Astrocyte (in vitro differentiated cells and primary cell): ENCODE measurements around the gene CNTN6.

Experiments
- EZH2 ChIP-seq: IDR thresholded peaks from 2 replicates; pipeline ENCODE4 v1.6.1; 2012; ENCODE audit warnings: mild to moderate bottlenecking, low read length, inconsistent platforms; ENCODE audit not compliant: insufficient read depth
- TF ChIP-seq, protein P1 (sequence below): IDR thresholded peaks from 2 replicates; pipeline ENCODE4 v1.5.1; 2011; ENCODE audit warnings: low read depth, mild to moderate bottlenecking, inconsistent platforms, low read length, moderate library complexity; ENCODE audit not compliant: insufficient read depth

DNA sequence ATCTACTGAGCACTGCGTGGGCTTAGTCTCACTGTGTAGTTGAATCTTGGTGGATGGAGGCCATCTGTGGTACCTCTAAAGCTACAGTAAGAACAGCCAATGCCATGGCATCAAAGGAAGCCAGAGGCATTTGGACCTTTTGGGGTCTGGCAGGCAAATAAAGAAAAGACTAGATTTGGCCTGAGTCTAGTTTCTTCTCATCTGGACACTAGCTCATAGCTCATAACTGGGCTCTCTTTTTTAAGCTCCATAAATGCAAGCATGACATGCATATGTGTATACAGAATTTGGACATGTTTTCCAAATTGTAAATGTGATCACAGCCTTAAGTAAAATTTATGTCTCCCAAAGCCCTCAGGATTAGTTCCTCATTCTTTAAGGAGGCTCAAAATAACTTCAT, 107.5 kb downstream of the CNTN6 start:
- TF ChIP-seq, protein P1, sequence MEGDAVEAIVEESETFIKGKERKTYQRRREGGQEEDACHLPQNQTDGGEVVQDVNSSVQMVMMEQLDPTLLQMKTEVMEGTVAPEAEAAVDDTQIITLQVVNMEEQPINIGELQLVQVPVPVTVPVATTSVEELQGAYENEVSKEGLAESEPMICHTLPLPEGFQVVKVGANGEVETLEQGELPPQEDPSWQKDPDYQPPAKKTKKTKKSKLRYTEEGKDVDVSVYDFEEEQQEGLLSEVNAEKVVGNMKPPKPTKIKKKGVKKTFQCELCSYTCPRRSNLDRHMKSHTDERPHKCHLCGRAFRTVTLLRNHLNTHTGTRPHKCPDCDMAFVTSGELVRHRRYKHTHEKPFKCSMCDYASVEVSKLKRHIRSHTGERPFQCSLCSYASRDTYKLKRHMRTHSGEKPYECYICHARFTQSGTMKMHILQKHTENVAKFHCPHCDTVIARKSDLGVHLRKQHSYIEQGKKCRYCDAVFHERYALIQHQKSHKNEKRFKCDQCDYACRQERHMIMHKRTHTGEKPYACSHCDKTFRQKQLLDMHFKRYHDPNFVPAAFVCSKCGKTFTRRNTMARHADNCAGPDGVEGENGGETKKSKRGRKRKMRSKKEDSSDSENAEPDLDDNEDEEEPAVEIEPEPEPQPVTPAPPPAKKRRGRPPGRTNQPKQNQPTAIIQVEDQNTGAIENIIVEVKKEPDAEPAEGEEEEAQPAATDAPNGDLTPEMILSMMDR: no peak
- TF ChIP-seq EZH2: no peak
